HT-29 (cell line): Measurements from ENCODE around the gene BFSP2. TPM values are rescaled to one million over a fixed set of nuclear protein-coding genes. Genes with fewer than 3 reads are reported as not detected.
"Not testable (repeated sequence)": the region's sequence is repeated elsewhere in the genome, so short reads cannot be mapped to it uniquely, and the experiment has no call there.

Source experiments
- DNase-seq: peaks from one replicate; pipeline ENCODE4 v3.0.0-alpha.2; 2015; ENCODE audit warnings: low spot score
- total RNA-seq: library from RNA; depleted of rRNA; stranded (reverse); fragments of >200 nt; shearing (Covaris generic); gene quantifications from 2 replicates; pipeline ENCODE4 v1.2.3, GENCODE V29; 2014; rRNA removed

BFSP2 gene
- total RNA-seq, 1 experiment from 2014 or later = not detected

GRCh38 chr3:133515127-133515526, 115.3 kb downstream of the BFSP2 start:
- DNase-seq = no peak

- DNase-seq = no peak
Observed at GRCh38 chr3:133520286-133520685, 120.4 kb downstream of the BFSP2 start.

- DNase-seq = not testable (repeated sequence)
Observed at GRCh38 chr3:133520938-133521337, 121.1 kb downstream of the BFSP2 start.

- no peak for DNase-seq
Observed at GRCh38 chr3:133521946-133522345, 122.1 kb downstream of the BFSP2 start.

GRCh38 chr3:133523758-133524157, 123.9 kb downstream of the BFSP2 start:
- DNase-seq = peak; percentile 45

Other genes starting within 250 kb of the BFSP2 start
- 73.9 and 79.6 TPM in 2 replicates for gene CDV3, start 173.6 kb downstream of the BFSP2 start, total RNA-seq